Omental fat pad (tissue), 4 donors: Measurements from ENCODE around the gene KCNF1. TPM values are rescaled to one million over a fixed set of nuclear protein-coding genes. Genes with fewer than 3 reads are reported as not detected.

Experiments used
- ATAC-seq: fragments of 150-250 bp; one replicate; pipeline ENCODE4 v1.9.1; 2016; ENCODE audit warnings: mild to moderate bottlenecking, moderate library complexity; ENCODE audit not compliant: low FRiP score
- DNase-seq: peaks from one replicate; pipeline ENCODE4 v3.0.0-alpha.2; 2019; ENCODE audit warnings: low spot score
- small RNA-seq: library from RNA; depleted of rRNA; stranded (forward); fragments of <200 nt; gene quantifications from one replicate; pipeline ENCODE3, GENCODE V24; 2016
- total RNA-seq, 4 donors: library from RNA; depleted of rRNA; stranded (reverse); fragments of >200 nt; gene quantifications; one replicate each; pipeline ENCODE4 v1.1.0, GENCODE V29; 2016
- TF ChIP-seq, protein P1 (sequence below), 3 donors: fragments of 450-650 bp; IDR thresholded peaks; one replicate each; pipeline ENCODE4 v1.5.1; 2016 to 2017; ENCODE audit warnings: antibody characterized with exemption in 3 of 3, mild to moderate bottlenecking in 3 of 3, moderate library complexity in 2 of 3

Gene KCNF1
- total RNA-seq, 4 donors from 2014 or later: 0.79 TPM; not detected in 3

DNA sequence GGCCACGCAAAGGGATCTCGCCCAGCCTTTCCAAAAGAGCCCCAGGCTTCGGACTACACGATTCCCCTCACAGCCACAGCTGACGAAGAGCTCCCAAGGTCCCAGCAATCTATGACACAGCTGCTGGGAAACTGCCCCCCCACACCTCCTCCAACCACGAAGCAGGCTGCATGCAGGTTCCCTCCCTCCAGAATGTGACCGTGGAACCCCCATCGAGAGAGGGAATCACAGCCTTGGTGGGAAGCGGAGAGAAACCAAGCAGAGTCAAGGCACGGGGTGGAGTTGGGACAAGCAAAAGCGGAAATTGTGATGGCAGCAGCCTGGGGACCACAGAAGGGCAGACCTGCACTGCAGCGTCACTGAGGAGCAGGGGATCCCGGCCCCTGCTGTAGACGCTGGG is 50.3 kb downstream of the KCNF1 start:
- DNase-seq: no peak
- TF ChIP-seq, protein P1, sequence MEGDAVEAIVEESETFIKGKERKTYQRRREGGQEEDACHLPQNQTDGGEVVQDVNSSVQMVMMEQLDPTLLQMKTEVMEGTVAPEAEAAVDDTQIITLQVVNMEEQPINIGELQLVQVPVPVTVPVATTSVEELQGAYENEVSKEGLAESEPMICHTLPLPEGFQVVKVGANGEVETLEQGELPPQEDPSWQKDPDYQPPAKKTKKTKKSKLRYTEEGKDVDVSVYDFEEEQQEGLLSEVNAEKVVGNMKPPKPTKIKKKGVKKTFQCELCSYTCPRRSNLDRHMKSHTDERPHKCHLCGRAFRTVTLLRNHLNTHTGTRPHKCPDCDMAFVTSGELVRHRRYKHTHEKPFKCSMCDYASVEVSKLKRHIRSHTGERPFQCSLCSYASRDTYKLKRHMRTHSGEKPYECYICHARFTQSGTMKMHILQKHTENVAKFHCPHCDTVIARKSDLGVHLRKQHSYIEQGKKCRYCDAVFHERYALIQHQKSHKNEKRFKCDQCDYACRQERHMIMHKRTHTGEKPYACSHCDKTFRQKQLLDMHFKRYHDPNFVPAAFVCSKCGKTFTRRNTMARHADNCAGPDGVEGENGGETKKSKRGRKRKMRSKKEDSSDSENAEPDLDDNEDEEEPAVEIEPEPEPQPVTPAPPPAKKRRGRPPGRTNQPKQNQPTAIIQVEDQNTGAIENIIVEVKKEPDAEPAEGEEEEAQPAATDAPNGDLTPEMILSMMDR (IDR thresholded peaks at IDR 0.05): no peak
- ATAC-seq: no peak

DNA sequence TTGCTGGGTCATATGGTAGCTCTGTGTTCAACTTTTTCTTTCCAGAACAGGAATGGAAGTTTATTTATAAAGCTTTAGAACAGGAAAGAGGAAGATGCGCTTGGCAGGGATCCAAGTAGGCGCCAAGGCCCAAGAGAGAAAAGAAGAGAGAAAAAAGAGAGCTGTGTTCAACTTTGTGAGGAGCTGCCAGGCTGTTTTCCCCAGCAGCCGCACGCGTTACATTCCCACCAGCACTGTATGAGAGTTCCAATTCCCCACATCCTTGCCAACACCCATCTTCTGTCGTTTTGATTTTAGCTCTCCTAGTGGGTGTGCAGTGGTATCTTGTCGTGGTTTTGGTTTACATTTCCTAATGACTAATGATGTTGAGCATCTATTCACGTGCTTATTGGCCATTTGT is 51.4 kb downstream of the KCNF1 start:
- TF ChIP-seq, protein P1 (IDR thresholded peaks at IDR 0.05): no peak
- ATAC-seq: no peak
- no peak for DNase-seq

Small RNA genes lying within 50 kb of the gene (small RNA-seq; reads per million reads assigned to genes)
- gene AC079587.1: not detected

Other genes with a start within 250 kb of the KCNF1 start
- 10 to 100 TPM; 21.0 to 64.0 (median 23.8) TPM for gene NOL10, start 222.0 kb upstream of the KCNF1 start, total RNA-seq
- gene ATP6V1C2, start 190.3 kb upstream of the KCNF1 start, total RNA-seq: 1 to 10 TPM in 2 of 4 donors, under 1 TPM in 2; 0.63 to 4.0 (median 1.3) TPM
- gene PDIA6, start 99.1 kb upstream of the KCNF1 start, total RNA-seq: 100 to 1,000 TPM in 2 of 4 donors, 10 to 100 TPM in 2; 86.9 to 146 (median 114) TPM
- 10 to 100 TPM; 32.5 to 68.7 (median 59.0) TPM for gene SLC66A3, start 243.5 kb downstream of the KCNF1 start, total RNA-seq